ENCODE measurements around the gene SBF2.

- TF ChIP-seq, protein P1, sequence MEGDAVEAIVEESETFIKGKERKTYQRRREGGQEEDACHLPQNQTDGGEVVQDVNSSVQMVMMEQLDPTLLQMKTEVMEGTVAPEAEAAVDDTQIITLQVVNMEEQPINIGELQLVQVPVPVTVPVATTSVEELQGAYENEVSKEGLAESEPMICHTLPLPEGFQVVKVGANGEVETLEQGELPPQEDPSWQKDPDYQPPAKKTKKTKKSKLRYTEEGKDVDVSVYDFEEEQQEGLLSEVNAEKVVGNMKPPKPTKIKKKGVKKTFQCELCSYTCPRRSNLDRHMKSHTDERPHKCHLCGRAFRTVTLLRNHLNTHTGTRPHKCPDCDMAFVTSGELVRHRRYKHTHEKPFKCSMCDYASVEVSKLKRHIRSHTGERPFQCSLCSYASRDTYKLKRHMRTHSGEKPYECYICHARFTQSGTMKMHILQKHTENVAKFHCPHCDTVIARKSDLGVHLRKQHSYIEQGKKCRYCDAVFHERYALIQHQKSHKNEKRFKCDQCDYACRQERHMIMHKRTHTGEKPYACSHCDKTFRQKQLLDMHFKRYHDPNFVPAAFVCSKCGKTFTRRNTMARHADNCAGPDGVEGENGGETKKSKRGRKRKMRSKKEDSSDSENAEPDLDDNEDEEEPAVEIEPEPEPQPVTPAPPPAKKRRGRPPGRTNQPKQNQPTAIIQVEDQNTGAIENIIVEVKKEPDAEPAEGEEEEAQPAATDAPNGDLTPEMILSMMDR (IDR thresholded peaks at IDR 0.05) = no peak
- TF ChIP-seq EZH2 (IDR thresholded peaks at IDR 0.05; ENCODE audit: borderline replicate concordance, insufficient read depth, low read depth, low read length, poor library complexity, severe bottlenecking) = no peak
Measured at GRCh38 chr11:10303558-10304363, 9.7 kb upstream of the SBF2 start.

Measured in B cell (primary cell).